Neuronal stem cell (in vitro differentiated cells): Measurements from ENCODE around the gene C17orf58. TPM values are rescaled to one million over a fixed set of nuclear protein-coding genes. Genes with fewer than 3 reads are reported as not detected.

ENCODE experiments used
- small RNA-seq: library from polyadenylated mRNA; stranded (forward); fragments of <200 nt; extraction: miRNeasy Mini kit (QIAGEN cat#:217004); gene quantifications from one replicate; pipeline ENCODE3, GENCODE V24; 2013; ENCODE audit not compliant: insufficient read depth

C17orf58 gene

Small RNA genes lying within 50 kb of the gene (small RNA-seq; reads per million reads assigned to genes)
- not detected for gene RN7SL622P
